Astrocyte of the cerebellum (primary cell): ENCODE results near the gene NXPH4.

Experiments used
- DNase-seq: peaks from one replicate; pipeline ENCODE4 v3.0.0-alpha.2; 2011; ENCODE audit warnings: low read depth
- H3K4me3 ChIP-seq: 2 replicates; pipeline ENCODE4 v1.5.1; 2011; ENCODE audit warnings: mild to moderate bottlenecking, low read depth, low read length, moderate library complexity
- in situ Hi-C: cut with HindIII; loops from 2 replicates; pipeline ENCODE4 v1.10.0; 2017; ENCODE audit warnings: low sequenced_read_pairs
- TF ChIP-seq, protein P1 (sequence below): IDR thresholded peaks from 2 replicates; pipeline ENCODE4 v1.5.1; 2012; ENCODE audit warnings: low read length, low read depth, moderate library complexity, mild to moderate bottlenecking; ENCODE audit errors: missing control alignments

Gene NXPH4

DNA sequence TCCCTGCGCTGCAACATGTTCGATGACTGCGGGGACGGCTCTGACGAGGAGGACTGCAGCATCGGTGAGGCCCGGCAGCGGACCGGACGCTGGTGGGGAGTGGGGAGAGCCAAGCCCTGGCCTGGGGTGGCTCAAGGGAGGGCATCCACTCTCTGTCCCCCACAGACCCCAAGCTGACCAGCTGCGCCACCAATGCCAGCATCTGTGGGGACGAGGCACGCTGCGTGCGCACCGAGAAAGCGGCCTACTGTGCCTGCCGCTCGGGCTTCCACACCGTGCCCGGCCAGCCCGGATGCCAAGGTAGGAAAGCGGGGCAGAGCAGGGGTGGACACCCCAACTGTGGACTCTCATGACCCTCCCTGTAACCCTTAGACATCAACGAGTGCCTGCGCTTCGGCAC is 11.4 kb upstream of the NXPH4 start:
- TF ChIP-seq, protein P1, sequence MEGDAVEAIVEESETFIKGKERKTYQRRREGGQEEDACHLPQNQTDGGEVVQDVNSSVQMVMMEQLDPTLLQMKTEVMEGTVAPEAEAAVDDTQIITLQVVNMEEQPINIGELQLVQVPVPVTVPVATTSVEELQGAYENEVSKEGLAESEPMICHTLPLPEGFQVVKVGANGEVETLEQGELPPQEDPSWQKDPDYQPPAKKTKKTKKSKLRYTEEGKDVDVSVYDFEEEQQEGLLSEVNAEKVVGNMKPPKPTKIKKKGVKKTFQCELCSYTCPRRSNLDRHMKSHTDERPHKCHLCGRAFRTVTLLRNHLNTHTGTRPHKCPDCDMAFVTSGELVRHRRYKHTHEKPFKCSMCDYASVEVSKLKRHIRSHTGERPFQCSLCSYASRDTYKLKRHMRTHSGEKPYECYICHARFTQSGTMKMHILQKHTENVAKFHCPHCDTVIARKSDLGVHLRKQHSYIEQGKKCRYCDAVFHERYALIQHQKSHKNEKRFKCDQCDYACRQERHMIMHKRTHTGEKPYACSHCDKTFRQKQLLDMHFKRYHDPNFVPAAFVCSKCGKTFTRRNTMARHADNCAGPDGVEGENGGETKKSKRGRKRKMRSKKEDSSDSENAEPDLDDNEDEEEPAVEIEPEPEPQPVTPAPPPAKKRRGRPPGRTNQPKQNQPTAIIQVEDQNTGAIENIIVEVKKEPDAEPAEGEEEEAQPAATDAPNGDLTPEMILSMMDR: no peak
- no peak overlapping the region for H3K4me3 ChIP-seq
- in situ Hi-C loops: no loop called here
- no peak for DNase-seq

DNA sequence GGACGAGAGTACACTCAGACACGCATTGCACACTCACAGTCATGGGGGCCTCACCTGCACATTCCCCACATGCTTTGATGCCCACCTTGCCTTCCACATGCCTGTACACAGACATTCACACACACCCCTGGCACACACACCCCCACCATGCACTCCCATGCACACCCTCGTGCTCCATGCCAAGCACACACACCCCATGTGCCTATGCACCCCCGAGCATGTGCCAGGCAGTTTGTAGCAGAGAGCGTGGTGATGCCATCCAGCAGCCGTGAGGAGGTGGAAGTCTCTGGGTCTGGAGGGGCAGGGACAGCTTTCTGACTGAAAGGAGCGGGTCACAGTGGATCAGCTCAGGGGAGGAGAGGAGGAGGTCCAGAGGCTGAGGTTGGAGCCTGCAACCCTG is 10.7 kb upstream of the NXPH4 start:
- no peak overlapping the region for H3K4me3 ChIP-seq
- in situ Hi-C loops: no loop called here
- DNase-seq: no peak
- TF ChIP-seq, protein P1: no peak

DNA sequence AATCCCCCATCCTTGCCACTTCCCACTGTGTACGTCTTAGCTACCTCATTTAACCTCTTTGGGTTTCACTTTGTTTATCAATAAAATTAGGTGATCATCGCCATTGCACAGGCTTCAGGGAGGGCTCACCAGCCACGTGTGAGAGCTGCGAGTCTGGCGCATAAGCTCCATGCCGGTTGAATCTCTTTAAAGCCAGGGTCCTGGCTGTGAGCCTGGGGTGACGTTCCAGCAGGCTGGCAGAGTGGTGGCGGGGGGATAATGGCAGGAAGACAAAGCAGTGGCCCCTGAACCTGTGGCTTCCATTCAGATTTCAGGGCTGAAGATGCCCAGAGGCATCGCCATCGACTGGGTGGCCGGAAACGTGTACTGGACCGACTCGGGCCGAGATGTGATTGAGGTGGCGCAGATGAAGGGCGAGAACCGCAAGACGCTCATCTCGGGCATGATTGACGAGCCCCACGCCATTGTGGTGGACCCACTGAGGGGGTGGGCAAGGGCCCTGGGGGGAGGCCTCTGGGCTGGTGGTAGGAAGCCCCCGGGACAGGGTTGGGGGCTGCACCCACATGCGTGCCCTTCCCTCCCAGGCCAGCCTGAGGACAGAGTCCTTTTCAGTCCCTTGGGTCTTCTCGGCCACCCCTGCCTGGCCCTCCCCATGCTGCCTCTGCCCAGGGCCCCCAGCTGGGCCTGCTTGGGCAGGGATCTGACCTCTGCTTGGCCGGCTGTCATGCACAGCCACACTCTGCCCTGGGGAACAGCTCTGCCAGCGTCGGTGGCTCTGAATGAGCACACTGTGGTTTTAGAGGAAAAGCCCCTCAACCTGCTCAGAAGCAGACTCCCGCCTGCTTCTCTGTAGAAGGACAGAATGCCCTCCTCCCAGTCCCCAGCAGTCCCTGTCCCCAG is 8.6 kb upstream of the NXPH4 start:
- TF ChIP-seq, protein P1: no peak
- in situ Hi-C loops: no loop called here
- no peak for DNase-seq
- no peak overlapping the region for H3K4me3 ChIP-seq

DNA sequence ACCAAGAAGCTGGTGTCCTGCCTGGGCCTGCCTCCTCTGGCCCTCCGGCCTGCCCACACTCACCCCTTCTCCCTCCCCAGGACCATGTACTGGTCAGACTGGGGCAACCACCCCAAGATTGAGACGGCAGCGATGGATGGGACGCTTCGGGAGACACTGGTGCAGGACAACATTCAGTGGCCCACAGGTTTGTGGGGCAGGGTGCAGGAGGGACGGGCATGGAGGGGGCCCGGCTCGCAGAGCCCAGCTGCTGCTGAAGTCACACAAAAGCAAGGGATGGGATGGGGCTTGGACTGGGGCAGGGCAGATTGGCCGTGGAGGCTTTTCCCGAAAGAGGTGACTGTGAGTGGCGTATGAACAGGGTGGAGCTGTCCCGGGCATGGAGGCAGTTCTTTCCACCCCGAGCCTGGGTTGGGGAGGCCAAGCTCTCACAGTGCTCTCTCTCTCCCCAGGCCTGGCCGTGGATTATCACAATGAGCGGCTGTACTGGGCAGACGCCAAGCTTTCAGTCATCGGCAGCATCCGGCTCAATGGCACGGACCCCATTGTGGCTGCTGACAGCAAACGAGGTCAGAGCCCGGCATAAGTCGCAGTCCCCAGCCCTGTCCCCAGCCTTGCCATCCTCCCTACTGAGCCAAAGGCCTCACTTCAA is 7.8 kb upstream of the NXPH4 start:
- TF ChIP-seq, protein P1: no peak
- in situ Hi-C loops: no loop called here

DNA sequence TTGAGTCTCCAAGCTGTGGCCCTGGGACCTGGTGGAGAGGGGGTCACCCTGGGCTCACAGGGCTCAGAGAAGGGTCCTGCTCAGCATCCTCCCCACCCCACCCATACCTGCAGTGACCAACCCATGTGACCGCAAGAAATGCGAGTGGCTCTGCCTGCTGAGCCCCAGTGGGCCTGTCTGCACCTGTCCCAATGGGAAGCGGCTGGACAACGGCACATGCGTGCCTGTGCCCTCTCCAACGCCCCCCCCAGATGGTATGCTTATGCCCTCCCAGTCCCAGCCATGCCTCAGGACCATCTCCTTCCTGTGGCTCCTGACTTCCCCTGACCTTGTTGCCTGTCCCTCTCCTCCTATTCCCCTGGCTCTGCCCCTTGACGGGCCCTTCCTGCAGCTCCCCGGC is 6.7 kb upstream of the NXPH4 start:
- TF ChIP-seq, protein P1: no peak
- no peak overlapping the region for H3K4me3 ChIP-seq
- in situ Hi-C loops: no loop called here
- DNase-seq: no peak

More for the DNA sequence above, 7.8 kb upstream of the NXPH4 start:
- no peak overlapping the region for H3K4me3 ChIP-seq
- no peak for DNase-seq

DNA sequence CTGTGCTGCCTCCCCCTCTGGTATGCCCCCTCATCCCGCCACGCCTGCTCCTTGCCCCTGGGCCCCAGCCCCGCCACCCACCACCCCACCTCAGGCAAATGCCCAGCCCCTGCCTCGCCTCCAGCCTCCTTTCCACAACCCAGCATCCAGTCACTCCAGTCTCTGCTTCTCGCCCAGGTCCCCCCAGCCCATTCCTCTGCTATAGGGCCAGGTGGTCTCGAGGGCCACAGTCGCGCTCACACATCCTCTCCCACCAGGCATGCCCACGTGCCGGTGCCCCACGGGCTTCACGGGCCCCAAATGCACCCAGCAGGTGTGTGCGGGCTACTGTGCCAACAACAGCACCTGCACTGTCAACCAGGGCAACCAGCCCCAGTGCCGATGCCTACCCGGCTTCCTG is 6.1 kb upstream of the NXPH4 start:
- no peak for DNase-seq
- TF ChIP-seq, protein P1: no peak
- no peak overlapping the region for H3K4me3 ChIP-seq
- in situ Hi-C loops: no loop called here
